Iris pigment epithelial cell (primary cell): ENCODE measurements around the gene TCF4.
"Not testable (repeated sequence)": the region's sequence is repeated elsewhere in the genome, so short reads cannot be mapped to it uniquely, and the experiment has no call there.

Experiments
- DNase-seq: peaks from one replicate; pipeline ENCODE4 v3.0.0-alpha.2; 2011; ENCODE audit warnings: low read depth

The TCF4 gene

GRCh38 chr18:55475916-55476315 is 112.1 kb downstream of the TCF4 start:
- no peak for DNase-seq

GRCh38 chr18:55475467-55475866 is 112.5 kb downstream of the TCF4 start:
- DNase-seq: no peak

- no peak for DNase-seq
Measured at GRCh38 chr18:55473560-55473959, 114.4 kb downstream of the TCF4 start.

- no peak for DNase-seq
Measured at GRCh38 chr18:55473058-55473457, 114.9 kb downstream of the TCF4 start.

- DNase-seq: no peak
Measured at GRCh38 chr18:55470826-55471225, 117.2 kb downstream of the TCF4 start.

GRCh38 chr18:55469134-55469533 is 118.9 kb downstream of the TCF4 start:
- not testable (repeated sequence) for DNase-seq

- no peak for DNase-seq
Measured at GRCh38 chr18:55466789-55467188, 121.2 kb downstream of the TCF4 start.

GRCh38 chr18:55465313-55465712 is 122.7 kb downstream of the TCF4 start:
- DNase-seq: no peak

- no peak for DNase-seq
Measured at GRCh38 chr18:55464581-55464980, 123.4 kb downstream of the TCF4 start.

GRCh38 chr18:55462652-55463051 is 125.3 kb downstream of the TCF4 start:
- no peak for DNase-seq

GRCh38 chr18:55461848-55462247 is 126.1 kb downstream of the TCF4 start:
- DNase-seq: no peak

- no peak for DNase-seq
Measured at GRCh38 chr18:55458456-55459203, 129.4 kb downstream of the TCF4 start.

GRCh38 chr18:55457028-55457427 is 131.0 kb downstream of the TCF4 start:
- DNase-seq: no peak

- DNase-seq: peak; percentile 15
Measured at GRCh38 chr18:55455938-55456337, 132.1 kb downstream of the TCF4 start.

GRCh38 chr18:55453186-55453585 is 134.8 kb downstream of the TCF4 start:
- DNase-seq: no peak

GRCh38 chr18:55452123-55452611 is 135.8 kb downstream of the TCF4 start:
- no peak for DNase-seq

- DNase-seq: no peak
Measured at GRCh38 chr18:55449412-55450140, 138.4 kb downstream of the TCF4 start.

- DNase-seq: no peak
Measured at GRCh38 chr18:55448420-55448819, 139.6 kb downstream of the TCF4 start.

- no peak for DNase-seq
Measured at GRCh38 chr18:55447672-55448018, 140.3 kb downstream of the TCF4 start.

- DNase-seq: no peak
Measured at GRCh38 chr18:55446996-55447671, 140.9 kb downstream of the TCF4 start.

- no peak for DNase-seq
Measured at GRCh38 chr18:55444536-55444935, 143.5 kb downstream of the TCF4 start.

- DNase-seq: no peak
Measured at GRCh38 chr18:55443776-55444175, 144.2 kb downstream of the TCF4 start.

GRCh38 chr18:55442561-55442960 is 145.4 kb downstream of the TCF4 start:
- DNase-seq: no peak
